ENCODE measurements around the gene TMBIM1. TPM values are rescaled to one million over a fixed set of nuclear protein-coding genes. Genes with fewer than 3 reads are reported as not detected.
"Not testable (repeated sequence)": the region's sequence is repeated elsewhere in the genome, so short reads cannot be mapped to it uniquely, and the experiment has no call there.

The TMBIM1 gene
- total RNA-seq, 1 donor from 2014 or later: 212 TPM

- no peak for DNase-seq (ENCODE audit: low spot score)
Measured at GRCh38 chr2:218318241-218318640, 25.9 kb upstream of the TMBIM1 start.

- DNase-seq (ENCODE audit: low spot score): no peak
Measured at GRCh38 chr2:218317835-218318234, 25.5 kb upstream of the TMBIM1 start.

- no peak for DNase-seq (ENCODE audit: low spot score)
Measured at GRCh38 chr2:218317303-218317630, 25.0 kb upstream of the TMBIM1 start.

- DNase-seq (ENCODE audit: low spot score): no peak
Measured at GRCh38 chr2:218315397-218315796, 23.1 kb upstream of the TMBIM1 start.

GRCh38 chr2:218314764-218315163, 22.5 kb upstream of the TMBIM1 start:
- not testable (repeated sequence) for DNase-seq (ENCODE audit: low spot score)

- DNase-seq (ENCODE audit: low spot score): no peak
Measured at GRCh38 chr2:218313356-218313755, 21.1 kb upstream of the TMBIM1 start.

- no peak for DNase-seq (ENCODE audit: low spot score)
Measured at GRCh38 chr2:218312267-218312756, 20.0 kb upstream of the TMBIM1 start.

GRCh38 chr2:218311541-218312266, 19.4 kb upstream of the TMBIM1 start:
- DNase-seq (ENCODE audit: low spot score): peak; percentile 69

- DNase-seq (ENCODE audit: low spot score): no peak
Measured at GRCh38 chr2:218310853-218311540, 18.7 kb upstream of the TMBIM1 start.

GRCh38 chr2:218307415-218308090, 15.2 kb upstream of the TMBIM1 start:
- no peak for DNase-seq (ENCODE audit: low spot score)

GRCh38 chr2:218306184-218306920, 14.0 kb upstream of the TMBIM1 start:
- DNase-seq (ENCODE audit: low spot score): no peak

- no peak for DNase-seq (ENCODE audit: low spot score)
Measured at GRCh38 chr2:218305383-218305782, 13.1 kb upstream of the TMBIM1 start.

- peak; percentile 86 for DNase-seq (ENCODE audit: low spot score)
Measured at GRCh38 chr2:218301176-218301819, 9.0 kb upstream of the TMBIM1 start.

- DNase-seq (ENCODE audit: low spot score): no peak
Measured at GRCh38 chr2:218300141-218300540, 7.8 kb upstream of the TMBIM1 start.

GRCh38 chr2:218298314-218298875, 6.1 kb upstream of the TMBIM1 start:
- no peak for DNase-seq (ENCODE audit: low spot score)

GRCh38 chr2:218296847-218297246, 4.5 kb upstream of the TMBIM1 start:
- no peak for DNase-seq (ENCODE audit: low spot score)

GRCh38 chr2:218296200-218296599, 3.9 kb upstream of the TMBIM1 start:
- no peak for DNase-seq (ENCODE audit: low spot score)

- peak; percentile 85 for DNase-seq (ENCODE audit: low spot score)
Measured at GRCh38 chr2:218295029-218295428, 2.7 kb upstream of the TMBIM1 start.

GRCh38 chr2:218294430-218295022, 2.2 kb upstream of the TMBIM1 start:
- no peak for DNase-seq (ENCODE audit: low spot score)

- DNase-seq (ENCODE audit: low spot score): no peak
Measured at GRCh38 chr2:218293715-218294429, 1.6 kb upstream of the TMBIM1 start.
